Measurements from ENCODE around the gene NAIF1.
"Not testable (repeated sequence)": the region's sequence is repeated elsewhere in the genome, so short reads cannot be mapped to it uniquely, and the experiment has no call there.

NAIF1 gene

DNA sequence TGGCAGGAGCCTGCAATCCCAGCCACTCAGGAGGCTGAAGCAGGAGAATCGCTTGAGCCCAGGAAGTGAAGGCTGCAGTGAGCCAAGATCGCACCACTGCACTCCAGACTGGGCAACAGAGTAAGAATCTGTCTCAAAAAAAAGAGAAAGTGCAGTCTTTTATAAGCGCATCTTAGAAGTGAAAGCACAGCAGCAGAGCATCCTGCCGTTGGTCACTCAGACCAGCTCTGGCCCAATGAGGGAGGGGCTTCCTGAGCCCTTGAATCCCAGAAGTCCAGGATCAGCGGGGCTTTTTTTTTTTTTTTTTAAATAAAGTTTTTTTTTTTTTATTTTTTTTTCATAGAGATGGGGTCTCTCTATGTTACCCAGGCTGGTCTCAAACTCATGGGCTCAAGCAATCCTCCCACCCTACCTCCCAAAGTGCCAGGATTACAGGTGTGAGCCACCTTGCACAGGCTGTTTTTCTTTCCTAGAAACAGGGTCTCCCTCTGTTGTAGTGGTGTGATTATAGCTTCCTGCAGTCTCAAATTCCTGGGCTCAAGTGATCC is 42.3 kb downstream of the NAIF1 start:
- no peak for DNase-seq

DNA sequence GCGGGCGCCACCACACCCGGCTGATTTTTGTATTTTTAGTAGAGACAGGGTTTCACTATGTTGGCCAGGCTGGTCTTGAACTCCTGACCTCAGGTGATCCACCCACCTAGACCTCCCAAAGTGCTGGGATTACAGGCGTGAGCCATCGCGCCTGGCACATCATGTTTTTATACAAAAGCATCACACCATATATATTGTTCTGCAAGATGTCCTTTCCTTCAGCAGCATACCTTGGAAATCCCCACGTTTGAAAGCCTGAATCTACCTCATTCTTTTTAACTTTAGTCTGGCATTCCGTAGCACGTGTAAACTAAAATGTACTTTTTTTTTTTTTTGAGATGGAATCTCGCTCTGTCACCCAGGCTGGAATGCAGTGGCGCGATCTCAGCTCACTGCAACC is 43.4 kb downstream of the NAIF1 start:
- DNase-seq, result not testable (repeated sequence)

- no peak for DNase-seq
These were observed 44.2 kb downstream of the NAIF1 start for GRCh38 chr9:128022886-128023285.

DNA sequence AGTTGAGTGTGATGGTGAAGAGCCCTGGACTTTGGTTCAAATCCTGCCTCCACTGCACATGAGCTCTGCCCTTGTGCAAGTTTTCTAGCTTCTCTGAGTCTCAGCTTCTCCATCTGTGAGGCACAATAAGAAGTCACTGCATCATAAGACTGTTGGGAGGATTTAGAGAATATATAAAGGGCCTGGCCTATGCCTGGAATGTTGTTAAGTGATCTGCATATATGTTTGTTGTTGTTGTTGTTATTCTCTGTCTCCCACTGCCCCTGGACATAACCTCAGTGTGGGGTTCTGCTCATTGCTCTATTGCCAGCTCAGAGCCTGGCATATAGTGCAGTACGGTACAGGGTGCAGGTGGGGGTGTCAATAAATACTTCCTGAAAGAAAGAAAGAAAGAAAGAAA is 46.0 kb downstream of the NAIF1 start:
- no peak for DNase-seq

DNA sequence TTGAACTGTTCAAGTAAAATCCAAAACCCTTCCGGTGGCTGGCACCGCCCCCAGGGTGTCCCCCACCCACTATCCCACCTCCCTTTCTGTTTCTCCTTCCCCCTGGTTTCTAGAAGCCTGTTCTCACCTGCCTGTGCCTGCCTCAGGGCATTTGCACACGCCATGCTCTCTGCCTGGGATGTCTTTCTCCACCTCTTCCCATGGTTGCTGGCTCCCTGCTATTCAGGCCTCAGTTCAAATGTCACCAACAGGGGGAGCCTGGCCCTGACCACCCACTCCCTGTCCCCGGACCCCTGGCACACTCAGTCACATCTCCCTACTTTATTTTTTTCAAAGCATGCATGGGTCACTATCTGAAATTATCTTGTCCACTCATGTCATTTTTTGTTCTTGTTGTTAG is 46.4 kb downstream of the NAIF1 start:
- no peak for DNase-seq

DNA sequence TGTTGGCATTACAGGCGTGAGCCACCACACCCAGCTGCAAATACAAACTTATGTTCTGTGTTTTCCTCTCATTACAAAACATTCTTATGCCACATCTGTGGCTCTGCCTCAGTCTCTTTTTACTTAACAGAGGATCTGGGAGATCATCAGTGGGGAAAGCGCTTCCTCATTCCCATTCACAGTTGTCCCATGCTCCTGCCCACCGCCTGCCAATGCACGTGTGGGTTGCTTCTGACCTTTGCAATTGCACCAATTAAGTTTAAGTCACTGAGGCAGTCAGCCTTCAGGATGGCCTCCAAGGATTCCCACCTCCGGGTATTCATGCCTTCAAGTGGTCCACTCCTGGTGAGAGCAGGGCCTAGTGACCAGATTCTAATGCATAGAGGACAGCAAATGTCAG is 51.4 kb downstream of the NAIF1 start:
- no peak for DNase-seq
